GM21423 (cell line): ENCODE measurements around the gene CFAP97D1.
"Not testable (repeated sequence)": the region's sequence is repeated elsewhere in the genome, so short reads cannot be mapped to it uniquely, and the experiment has no call there.

Source experiments
- ATAC-seq: cut with Tn5 transposase; IDR thresholded peaks from one replicate; pipeline ENCODE4 v1.9.1; 2021; ENCODE audit warnings: mild to moderate bottlenecking, moderate library complexity; ENCODE audit not compliant: unreplicated experiment

CFAP97D1 gene

DNA sequence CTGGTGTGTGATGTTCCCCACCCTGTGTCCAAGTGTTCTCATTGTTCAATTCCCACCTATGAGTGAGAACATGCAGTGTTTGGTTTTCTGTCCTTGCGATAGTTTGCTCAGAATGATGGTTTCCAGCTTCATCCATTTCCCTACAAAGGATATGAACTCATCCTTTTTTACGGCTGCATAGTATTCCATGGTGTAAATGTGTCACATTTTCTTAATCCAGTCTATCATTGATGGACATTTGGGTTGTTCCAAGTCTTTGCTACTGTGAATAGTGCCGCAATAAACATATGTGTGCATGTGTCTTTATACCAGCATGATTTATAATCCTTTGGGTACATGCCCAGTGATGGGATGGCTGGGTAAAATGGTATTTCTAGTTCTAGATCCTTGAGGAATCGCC, 12.4 kb downstream of the CFAP97D1 start:
- ATAC-seq: not testable (repeated sequence)

GRCh38 chr17:43798024-43798423, 17.8 kb downstream of the CFAP97D1 start:
- ATAC-seq: not testable (repeated sequence)

DNA sequence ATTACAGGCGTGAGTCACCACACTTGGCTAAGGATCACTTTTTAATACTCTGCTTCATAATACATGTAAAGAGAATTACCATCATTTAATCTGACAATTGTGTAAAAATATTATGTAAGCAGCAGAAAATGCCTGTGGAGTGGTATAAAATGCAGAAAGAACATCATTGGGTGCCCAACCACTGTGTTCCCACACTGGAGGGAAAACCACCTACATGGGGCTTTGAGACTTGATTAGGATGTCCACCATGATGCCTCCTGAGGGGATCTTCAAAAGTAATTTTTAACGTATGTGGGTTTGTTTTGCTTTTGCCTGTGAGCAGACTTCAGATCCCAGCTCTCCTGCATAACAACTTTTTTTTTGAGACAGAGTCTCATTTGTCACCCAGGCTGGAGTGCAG, 18.8 kb downstream of the CFAP97D1 start:
- no peak for ATAC-seq

- no peak for ATAC-seq
Observed at GRCh38 chr17:43800736-43801135, 20.5 kb downstream of the CFAP97D1 start.

DNA sequence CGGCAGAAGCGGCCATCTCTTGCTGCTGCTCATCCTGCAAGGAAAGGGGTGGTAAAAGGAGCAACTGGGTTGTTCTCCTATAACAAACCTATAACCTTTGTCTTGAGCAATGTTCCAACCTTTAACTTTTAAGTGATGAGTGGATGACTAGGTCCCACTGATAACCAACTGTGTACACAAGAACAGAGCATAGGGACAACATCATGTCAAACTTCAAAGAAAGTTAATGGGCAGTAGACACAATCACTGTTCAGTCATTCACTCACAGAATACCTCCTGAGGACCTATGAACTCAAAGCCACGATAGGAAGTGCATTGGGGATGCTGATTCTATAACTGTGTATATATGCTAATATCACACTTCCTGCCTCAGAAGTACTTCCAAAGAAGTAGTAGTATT, 21.6 kb downstream of the CFAP97D1 start:
- ATAC-seq: no peak

- no peak for ATAC-seq
Observed at GRCh38 chr17:43803758-43804157, 23.5 kb downstream of the CFAP97D1 start.

DNA sequence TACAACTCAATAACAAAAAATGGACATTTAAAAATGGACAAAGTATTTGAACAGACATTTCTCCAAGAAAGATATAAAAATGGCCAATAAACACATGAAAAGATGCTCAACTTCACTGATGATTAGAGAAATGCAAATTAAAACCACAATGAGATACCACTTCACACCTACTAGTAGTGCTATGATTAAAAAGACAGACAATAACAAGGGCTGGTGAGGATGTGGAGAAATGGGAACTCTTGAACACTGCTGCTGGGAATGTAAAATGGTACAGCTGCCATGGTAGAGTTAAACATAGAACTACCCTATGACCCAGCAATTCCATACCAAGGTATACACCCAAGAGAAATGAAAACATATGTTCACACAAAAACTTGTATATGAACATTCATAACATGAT, 24.9 kb downstream of the CFAP97D1 start:
- no peak for ATAC-seq

DNA sequence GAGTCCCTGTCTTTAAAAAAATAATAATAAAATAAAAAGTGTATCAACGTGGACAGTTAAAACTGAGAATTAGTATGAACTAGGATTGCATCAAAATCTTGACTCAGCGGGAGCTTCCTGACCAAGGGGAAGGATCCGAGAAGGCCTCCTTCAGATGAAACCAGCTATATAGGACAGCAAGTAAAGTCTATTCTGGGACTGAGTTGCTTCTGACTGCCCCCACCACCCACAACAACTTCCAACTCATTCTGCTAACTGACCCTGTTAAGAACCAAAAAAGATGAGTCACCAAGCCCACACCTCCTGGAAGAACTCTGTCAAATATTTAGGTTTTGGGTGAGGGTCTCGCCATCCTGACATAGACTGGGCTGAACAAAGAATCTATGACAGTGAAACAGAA, 27.8 kb downstream of the CFAP97D1 start:
- no peak for ATAC-seq

GRCh38 chr17:43809121-43809520, 28.9 kb downstream of the CFAP97D1 start:
- no peak for ATAC-seq

- no peak for ATAC-seq
Observed at GRCh38 chr17:43810226-43810715, 30.0 kb downstream of the CFAP97D1 start.

GRCh38 chr17:43810823-43811222, 30.6 kb downstream of the CFAP97D1 start:
- no peak for ATAC-seq

DNA sequence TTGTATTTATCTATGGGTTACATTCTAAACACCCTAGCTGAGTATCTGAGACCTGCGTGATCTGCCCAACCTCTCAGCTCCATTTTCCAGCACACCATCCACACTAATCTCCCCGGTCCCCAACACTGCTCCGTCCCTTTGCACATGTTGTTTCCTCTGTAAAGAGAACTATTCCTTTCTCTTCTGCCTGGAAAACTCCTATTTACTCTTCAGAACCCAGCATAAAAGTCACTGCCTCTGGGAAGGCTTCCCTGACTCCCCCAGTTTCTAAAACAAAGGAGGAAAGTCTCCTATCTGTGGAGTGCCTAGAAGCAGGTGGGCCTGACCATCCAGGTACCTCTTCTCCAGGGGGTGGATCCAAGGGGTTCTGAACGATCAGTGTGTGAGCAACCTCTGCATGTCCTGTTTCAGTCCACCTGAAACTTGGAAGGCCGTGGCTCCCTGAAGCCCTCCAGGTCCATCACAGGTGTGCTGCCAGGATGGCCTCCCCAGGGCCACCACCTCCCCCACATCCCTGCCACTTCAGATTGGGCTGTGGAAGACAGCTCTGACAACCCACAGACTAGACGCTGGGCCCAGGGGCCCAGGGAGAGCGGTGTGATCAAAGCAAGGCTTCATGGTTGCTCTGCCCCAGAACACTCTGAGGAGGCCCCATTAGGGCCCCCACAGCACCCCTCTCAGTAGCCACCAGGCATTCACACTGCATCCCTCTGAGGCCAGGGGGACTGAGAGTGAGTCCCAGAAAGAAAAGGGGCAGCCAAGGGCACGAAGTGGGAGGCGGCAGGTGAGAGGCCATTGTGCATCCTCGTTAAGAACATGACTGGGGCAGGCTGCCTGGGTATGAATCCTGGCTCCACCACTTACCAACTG, 32.4 kb downstream of the CFAP97D1 start:
- ATAC-seq: no peak

GRCh38 chr17:43813386-43813785, 33.2 kb downstream of the CFAP97D1 start:
- ATAC-seq: no peak

- ATAC-seq: no peak
Observed at GRCh38 chr17:43814026-43814425, 33.8 kb downstream of the CFAP97D1 start.

- ATAC-seq: no peak
Observed at GRCh38 chr17:43814714-43815113, 34.5 kb downstream of the CFAP97D1 start.

- no peak for ATAC-seq
Observed at GRCh38 chr17:43816336-43817320, 36.4 kb downstream of the CFAP97D1 start.

- ATAC-seq: no peak
Observed at GRCh38 chr17:43817826-43818225, 37.6 kb downstream of the CFAP97D1 start.

DNA sequence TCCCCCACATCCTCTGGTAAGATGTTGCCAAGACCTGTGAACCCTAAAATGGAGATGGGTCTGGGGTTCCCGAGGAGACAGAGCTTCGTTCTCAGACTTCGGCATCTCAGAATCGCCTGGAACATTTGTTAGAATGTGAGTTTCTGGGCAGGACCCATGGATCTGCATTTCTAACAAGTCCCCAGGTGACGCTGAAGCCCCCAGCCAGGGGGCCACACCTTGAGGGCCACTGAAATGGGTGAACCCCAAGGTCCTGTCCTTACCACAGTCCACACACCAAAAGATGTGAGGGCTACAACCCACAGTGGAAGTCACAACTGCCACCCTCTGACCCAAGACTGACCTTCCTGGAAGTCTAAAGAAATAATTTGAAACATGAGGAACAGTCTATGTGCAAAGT, 38.7 kb downstream of the CFAP97D1 start:
- no peak for ATAC-seq

- ATAC-seq: no peak
Observed at GRCh38 chr17:43820759-43821158, 40.5 kb downstream of the CFAP97D1 start.

DNA sequence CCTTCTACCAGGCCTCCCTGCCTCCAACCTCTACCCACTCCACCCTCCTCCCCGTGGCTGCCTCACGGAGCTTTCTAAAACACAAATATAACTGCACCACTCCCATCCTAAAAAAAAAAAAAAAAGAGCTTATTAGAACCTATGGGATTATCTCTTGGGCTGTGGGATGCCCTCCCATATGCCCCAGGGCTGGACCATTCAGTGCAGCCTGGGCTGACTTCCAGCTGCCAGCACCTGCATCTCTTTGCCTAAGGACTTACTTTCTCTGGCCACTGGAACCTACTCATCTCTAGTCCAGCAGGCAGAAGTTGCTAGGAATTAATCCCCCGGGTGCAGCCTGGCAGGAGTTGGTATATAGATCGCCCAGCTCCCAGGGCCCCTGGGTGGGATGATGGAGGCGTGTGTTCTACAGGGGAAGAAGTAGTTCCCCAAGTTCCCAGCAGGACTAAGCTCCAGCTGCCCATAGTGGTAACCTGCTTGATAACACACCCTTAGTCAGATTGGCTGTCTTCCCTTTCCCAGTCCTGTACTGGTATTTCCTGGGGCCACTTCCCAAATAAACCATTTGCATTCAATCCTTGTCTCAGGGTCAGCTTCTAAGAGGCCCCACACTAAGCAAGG, 42.4 kb downstream of the CFAP97D1 start:
- ATAC-seq: no peak
